Measurements from ENCODE around the gene TSGA10IP. TPM values are rescaled to one million over a fixed set of nuclear protein-coding genes. Genes with fewer than 3 reads are reported as not detected.

The TSGA10IP gene
- polyA plus RNA-seq, 1 experiment: not detected

- H3K4me3 ChIP-seq (ENCODE audit: low read depth, low read length): no peak overlapping the region
- no peaks in the 10 kb centered on the region for H3K9me3 ChIP-seq (ENCODE audit: control insufficient read depth, insufficient read depth, low read length)
- CTCF ChIA-PET: interaction anchor here (0.8 to 2.4 kb wide), 5 partner anchors 10 to 52 kb away, joined by 3 to 10 read pairs (median 4); partner anchors contain the start of genes FIBP and MUS81
- H3K27me3 ChIP-seq (ENCODE audit: control insufficient read depth, insufficient read depth, low read length): no peaks in the 10 kb centered on the region
- POLR2A ChIA-PET: interaction anchor here (0.6 to 5.8 kb wide), 6 partner anchors 11 to 54 kb away, joined by 3 to 98 read pairs (median 4); partner anchors contain the start of genes CCDC85B, CFL1, FIBP and FOSL1
- no peak for DNase-seq (ENCODE audit: low read depth, low spot score)
- TF ChIP-seq CTCF (IDR thresholded peaks at IDR 0.05; ENCODE audit: low read depth, low read length): peak; percentile 17; the same call in 1 of the 2 replicates
- peak overlapping the region; percentile 91 for H3K27ac ChIP-seq (ENCODE audit: low read depth, low read length)
Observed at GRCh38 chr11:65911682-65912568, 33.4 kb upstream of the TSGA10IP start.

DNA sequence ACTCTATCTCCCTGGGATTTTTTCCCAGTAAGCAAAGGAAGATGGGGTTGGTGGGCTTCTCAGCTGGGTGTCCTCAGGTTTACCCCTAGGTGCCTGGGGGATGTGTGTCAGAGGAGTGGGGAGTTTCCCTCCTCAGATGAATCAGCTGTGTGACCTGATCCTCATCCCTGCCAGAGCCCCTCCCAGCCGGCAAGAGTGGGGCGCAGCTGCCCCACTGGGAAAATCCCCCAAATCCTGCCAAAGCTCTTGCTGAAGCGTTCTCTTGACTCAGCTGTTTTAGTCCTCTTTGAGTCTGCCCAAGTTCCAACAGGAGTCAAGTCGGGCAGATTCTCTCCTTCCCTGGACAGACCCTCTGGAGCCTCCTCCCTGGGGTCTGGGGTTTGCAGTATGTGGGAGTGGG, 32.4 kb upstream of the TSGA10IP start:
- Histone ChIP-seq H3K27ac (ENCODE audit: low read depth, low read length) (peak overlapping the region; percentile 91), H3K4me3 (ENCODE audit: low read depth, low read length) (no peak overlapping the region), H3K9me3 (ENCODE audit: control insufficient read depth, insufficient read depth, low read length) (peaks cover 4% of the 10 kb centered on the region; the same call in 1 of the 2 replicates), H3K27me3 (ENCODE audit: control insufficient read depth, insufficient read depth, low read length) (no peaks in the 10 kb centered on the region)
- ChIA-PET POLR2A (interaction anchor here (1.1 to 5.8 kb wide), 4 partner anchors 11 to 55 kb away, joined by 3 to 98 read pairs (median 8); partner anchors contain the start of genes CCDC85B, CFL1, FIBP and FOSL1), CTCF (interaction anchor here (0.6 to 2.4 kb wide), 4 partner anchors 11 to 53 kb away, joined by 3 to 10 read pairs (median 4); partner anchors contain the start of genes FIBP and MUS81)
- TF ChIP-seq CTCF (IDR thresholded peaks at IDR 0.05; ENCODE audit: low read depth, low read length): no peak
- no peak for DNase-seq (ENCODE audit: low read depth, low spot score)

DNA sequence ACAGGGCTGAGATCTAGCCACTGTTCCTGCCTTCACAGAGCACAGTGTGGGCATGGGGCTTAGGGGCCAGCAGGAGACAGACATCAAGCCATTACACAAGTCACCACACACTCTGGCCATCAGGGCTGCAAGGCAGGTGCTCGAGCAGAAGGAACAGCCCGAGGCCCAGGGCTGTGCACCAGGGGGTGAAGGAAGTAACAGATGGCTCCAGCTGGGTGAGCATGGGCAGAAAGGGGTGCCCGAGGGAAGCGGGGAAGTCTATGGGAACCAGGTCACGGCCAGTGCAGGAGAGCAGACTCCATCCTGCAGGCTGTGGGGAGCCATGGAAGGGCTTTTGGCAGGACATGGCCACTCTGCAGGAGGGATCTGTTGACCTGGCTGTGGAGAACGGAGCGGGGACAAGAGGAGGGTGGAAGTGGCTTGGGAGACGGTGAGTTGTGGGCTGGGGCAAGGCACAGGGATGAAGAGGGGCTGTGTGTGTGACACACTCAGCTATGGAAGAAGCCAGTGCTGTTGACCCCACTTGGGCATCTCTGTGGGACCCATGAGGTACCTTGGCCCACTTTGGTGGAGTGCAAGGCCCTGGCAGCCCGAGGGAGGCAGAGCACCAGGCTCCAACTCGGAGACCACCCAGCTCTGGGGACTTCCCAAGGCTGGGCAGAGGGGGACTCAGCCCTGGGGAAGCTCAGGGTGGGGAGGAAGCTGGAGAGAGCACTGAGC, 30.0 kb upstream of the TSGA10IP start:
- H3K27me3 ChIP-seq (ENCODE audit: control insufficient read depth, insufficient read depth, low read length): no peaks in the 10 kb centered on the region
- peak overlapping the region; percentile 99 for H3K27ac ChIP-seq (ENCODE audit: low read depth, low read length)
- TF ChIP-seq CTCF (IDR thresholded peaks at IDR 0.05; ENCODE audit: low read depth, low read length): no peak
- H3K9me3 ChIP-seq (ENCODE audit: control insufficient read depth, insufficient read depth, low read length): peaks cover 11% of the 10 kb centered on the region; the same call in 1 of the 2 replicates
- peak overlapping the region; percentile 25 for H3K4me3 ChIP-seq (ENCODE audit: low read depth, low read length)
- DNase-seq (ENCODE audit: low read depth, low spot score): no peak
- ChIA-PET CTCF (interaction anchor here (0.5 to 2.6 kb wide), 6 partner anchors 17 to 308 kb away, joined by 3 to 15 read pairs (median 6); partner anchors contain the start of gene FIBP), POLR2A (interaction anchor here (0.8 to 5.8 kb wide), 12 partner anchors 9 to 253 kb away, joined by 3 to 124 read pairs (median 6); partner anchors contain the start of genes CCDC85B, CFL1, FIBP and FOSL1)

DNA sequence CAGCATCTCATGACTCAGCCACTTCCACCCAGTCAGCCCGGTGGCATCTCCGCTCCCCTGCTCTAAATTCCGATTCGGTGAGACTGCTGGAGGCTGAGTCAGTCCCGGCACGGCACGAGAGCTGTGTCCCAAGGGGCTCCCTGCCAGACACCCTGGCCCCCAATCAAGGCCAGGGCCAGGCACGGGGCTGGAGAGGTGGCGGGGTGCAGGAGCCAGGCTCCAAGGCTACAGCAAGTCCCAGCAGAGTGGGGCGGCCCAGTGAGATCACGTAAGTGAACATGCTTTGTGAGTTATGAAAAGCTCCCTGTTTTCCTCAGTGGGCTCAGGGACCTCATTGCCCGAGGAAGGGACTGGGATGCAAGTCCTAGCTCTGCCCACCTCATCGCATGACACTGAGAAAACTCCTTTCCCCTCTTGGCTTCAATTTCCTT, 29.4 kb upstream of the TSGA10IP start:
- Histone ChIP-seq H3K9me3 (ENCODE audit: control insufficient read depth, insufficient read depth, low read length) (peaks cover 11% of the 10 kb centered on the region; the same call in 1 of the 2 replicates), H3K4me3 (ENCODE audit: low read depth, low read length) (peak overlapping the region; percentile 46), H3K27ac (ENCODE audit: low read depth, low read length) (peak overlapping the region; percentile 99), H3K27me3 (ENCODE audit: control insufficient read depth, insufficient read depth, low read length) (no peaks in the 10 kb centered on the region)
- POLR2A ChIA-PET: interaction anchor here (0.6 to 5.8 kb wide), 13 partner anchors 10 to 253 kb away, joined by 3 to 124 read pairs (median 5); partner anchors contain the start of genes CCDC85B, CFL1, FIBP and FOSL1
- CTCF ChIA-PET: interaction anchor here (0.5 to 2.6 kb wide), 5 partner anchors 17 to 307 kb away, joined by 4 to 15 read pairs (median 7); partner anchors contain the start of gene FIBP
- TF ChIP-seq CTCF (IDR thresholded peaks at IDR 0.05; ENCODE audit: low read depth, low read length): no peak
- DNase-seq (ENCODE audit: low read depth, low spot score): peak; percentile 93
